IMR-90 (cell line): ENCODE measurements around the gene ADAMTS18. TPM values are rescaled to one million over a fixed set of nuclear protein-coding genes. Genes with fewer than 3 reads are reported as not detected.

Source experiments
- ATAC-seq: fragments of 200-7000 bp; cut with Tn5 transposase; 2 replicates; pipeline ENCODE4 v1.9.1; 2020; ENCODE audit warnings: low read depth, mild to moderate bottlenecking, moderate library complexity
- BruUV-seq: library from RNA; stranded (reverse); fragments of 400-500 nt; replicated peaks from 2 replicates; lab custom pipeline; 2021; lab: Mats Ljungman, UMichigan
- CTCF ChIA-PET: fragments of 300-600 bp; formaldehyde crosslinking; extraction: SDS; loops from one replicate; lab custom pipeline; 2021; ENCODE audit warnings: antibody characterized with exemption; lab: Yijun Ruan, JAX
- POLR2A ChIA-PET: fragments of 300-600 bp; sonication (Branson Sonifier 250); formaldehyde crosslinking; loops from one replicate; lab custom pipeline; 2022; ENCODE audit warnings: antibody characterized with exemption; ENCODE audit not compliant: unreplicated experiment; lab: Charles Lee
- DNase-seq: peaks from one replicate; pipeline ENCODE4 v3.0.0; 2013
- H2AFZ ChIP-seq: replicated peaks from 2 replicates; pipeline ENCODE3; 2013; ENCODE audit warnings: low read length, mild to moderate bottlenecking; ENCODE audit not compliant: poor library complexity
- H2AK5ac ChIP-seq: 2 replicates; pipeline ENCODE4 v1.6.1; 2013; ENCODE audit warnings: low read depth, low read length, inconsistent platforms
- H2AK9ac ChIP-seq: replicated peaks from 2 replicates; pipeline ENCODE3; 2013; ENCODE audit warnings: mild to moderate bottlenecking, low read depth, low read length, moderate library complexity; ENCODE audit not compliant: poor library complexity
- H2BK120ac ChIP-seq: 2 replicates; pipeline ENCODE4 v1.6.1; 2013; ENCODE audit warnings: low read depth, low read length, inconsistent platforms
- H2BK15ac ChIP-seq: 3 replicates; pipeline ENCODE4 v1.6.1; 2013; ENCODE audit warnings: low read depth, low read length, inconsistent platforms
- H2BK20ac ChIP-seq: 2 replicates; pipeline ENCODE4 v1.6.1; 2013; ENCODE audit warnings: low read depth, mild to moderate bottlenecking, inconsistent platforms, low read length, moderate library complexity
- H2BK5ac ChIP-seq: 2 replicates; pipeline ENCODE4 v1.6.1; 2013; ENCODE audit warnings: mild to moderate bottlenecking, low read depth, low read length, inconsistent platforms; ENCODE audit not compliant: poor library complexity, severe bottlenecking
- H3K14ac ChIP-seq: replicated peaks from 2 replicates; pipeline ENCODE4 v1.6.1; 2013; ENCODE audit warnings: low read depth, low read length, inconsistent platforms
- H3K18ac ChIP-seq: 2 replicates; pipeline ENCODE4 v1.6.1; 2013; ENCODE audit warnings: low read depth, low read length, control low read depth
- H3K23ac ChIP-seq: 2 replicates; pipeline ENCODE4 v1.6.1; 2013; ENCODE audit warnings: low read depth, low read length, inconsistent platforms
- H3K27ac ChIP-seq: 2 replicates; pipeline ENCODE4 v1.5.1; 2013; ENCODE audit warnings: mild to moderate bottlenecking, control low read depth, low read length; ENCODE audit not compliant: insufficient read depth
- H3K27me3 ChIP-seq: 2 replicates; pipeline ENCODE4 v1.6.1; 2013; ENCODE audit warnings: low read length; ENCODE audit not compliant: control insufficient read depth, insufficient read depth
- H3K36me3 ChIP-seq: 2 replicates; pipeline ENCODE4 v1.6.1; 2013; ENCODE audit warnings: low read length, mixed read lengths; ENCODE audit not compliant: control insufficient read depth, insufficient read depth
- H3K4ac ChIP-seq: 2 replicates; pipeline ENCODE4 v1.6.1; 2013; ENCODE audit warnings: low read depth, low read length, inconsistent platforms
- H3K4me1 ChIP-seq: 2 replicates; pipeline ENCODE4 v1.6.1; 2013; ENCODE audit warnings: low read length, mixed read lengths; ENCODE audit not compliant: control insufficient read depth, insufficient read depth
- H3K4me2 ChIP-seq: 2 replicates; pipeline ENCODE4 v1.6.1; 2013; ENCODE audit warnings: low read depth, mild to moderate bottlenecking, control low read depth, low read length, moderate library complexity
- H3K4me3 ChIP-seq: 2 replicates; pipeline ENCODE4 v1.5.1; 2013; ENCODE audit warnings: low read depth, mild to moderate bottlenecking, control low read depth, low read length, moderate library complexity; ENCODE audit not compliant: insufficient read depth
- H3K56ac ChIP-seq: 2 replicates; pipeline ENCODE4 v1.6.1; 2013; ENCODE audit warnings: low read length, inconsistent platforms; ENCODE audit not compliant: insufficient read depth; ENCODE audit errors: extremely low read depth
- H3K79me1 ChIP-seq, 2 experiments: 2 replicates each; pipeline ENCODE4 v1.6.1; 2013; ENCODE audit warnings: low read length in 2 of 2, inconsistent platforms in 1 of 2, low read depth in 1 of 2
- H3K9ac ChIP-seq: 2 replicates; pipeline ENCODE4 v1.6.1; 2013; ENCODE audit warnings: low read depth, low read length, control low read depth
- H3K9me1 ChIP-seq: 2 replicates; pipeline ENCODE4 v1.6.1; 2013; ENCODE audit warnings: low read length, inconsistent platforms; ENCODE audit not compliant: insufficient read depth
- H3K9me3 ChIP-seq: 2 replicates; pipeline ENCODE4 v1.6.1; 2013; ENCODE audit warnings: low read length; ENCODE audit not compliant: control insufficient read depth, insufficient read depth
- H4K20me1 ChIP-seq: 2 replicates; pipeline ENCODE4 v1.6.1; 2013; ENCODE audit warnings: low read length, inconsistent platforms; ENCODE audit not compliant: insufficient read depth
- H4K5ac ChIP-seq: 2 replicates; pipeline ENCODE4 v1.6.1; 2013; ENCODE audit warnings: mild to moderate bottlenecking, low read depth, low read length, control low read depth
- H4K8ac ChIP-seq, 2 experiments: 2 replicates each; pipeline ENCODE4 v1.6.1; 2013; ENCODE audit warnings: low read depth in 2 of 2, low read length in 2 of 2, control low read depth in 1 of 2, inconsistent platforms in 1 of 2
- H4K91ac ChIP-seq: 2 replicates; pipeline ENCODE4 v1.6.1; 2013; ENCODE audit warnings: low read depth, low read length, inconsistent platforms; ENCODE audit not compliant: insufficient read depth
- BHLHE40 ChIP-seq: fragments of 150-350 bp; IDR thresholded peaks from 2 replicates; pipeline ENCODE4 v1.6.1; 2016; ENCODE audit warnings: mild to moderate bottlenecking, low read depth, low read length
- CEBPB ChIP-seq: IDR thresholded peaks from 2 replicates; pipeline ENCODE4 v1.6.1; 2012; ENCODE audit warnings: low read depth, low read length, improper control_type of control experiment
- MAFK ChIP-seq: IDR thresholded peaks from 2 replicates; pipeline ENCODE4 v1.6.1; 2012; ENCODE audit warnings: low read depth, low read length, improper control_type of control experiment
- MAZ ChIP-seq: IDR thresholded peaks from 2 replicates; pipeline ENCODE4 v1.6.1; 2012; ENCODE audit warnings: low read depth, mild to moderate bottlenecking, low read length, improper control_type of control experiment, moderate library complexity, borderline replicate concordance
- MXI1 ChIP-seq: IDR thresholded peaks from 2 replicates; pipeline ENCODE4 v1.6.1; 2012; ENCODE audit warnings: low read depth, mild to moderate bottlenecking, low read length, moderate library complexity, borderline replicate concordance
- NFE2L2 ChIP-seq: fragments of 150-350 bp; IDR thresholded peaks from 2 replicates; pipeline ENCODE4 v1.6.1; 2016; ENCODE audit warnings: low read depth, mild to moderate bottlenecking, low read length
- POLR2A ChIP-seq: IDR thresholded peaks from 2 replicates; pipeline ENCODE4 v1.6.1; 2012; ENCODE audit warnings: mild to moderate bottlenecking, low read depth, low read length
- RAD21 ChIP-seq: IDR thresholded peaks from 2 replicates; pipeline ENCODE4 v1.6.1; 2012; ENCODE audit warnings: low read length, improper control_type of control experiment
- RFX5 ChIP-seq: IDR thresholded peaks from 2 replicates; pipeline ENCODE4 v1.8.0; 2012; ENCODE audit warnings: low read depth, mild to moderate bottlenecking, low read length, moderate library complexity
- dilution Hi-C: fragments of 300-500 bp; cut with HindIII; formaldehyde crosslinking; loops from one replicate; pipeline ENCODE4 v1.14.3; 2018; ENCODE audit warnings: low sequenced_read_pairs; ENCODE audit not compliant: unreplicated experiment
- in situ Hi-C: fragments of 300-500 bp; cut with MboI; formaldehyde crosslinking; loops from 3 replicates; pipeline ENCODE4 v1.14.3; 2019; ENCODE audit warnings: low sequenced_read_pairs, inconsistent platforms, mixed read lengths
- intact Hi-C: fragments of 100-400 bp; cut with micrococcal nuclease; formaldehyde crosslinking; loops from 2 replicates; pipeline ENCODE4 v1.10.0; 2022
- polyA plus RNA-seq, 3 experiments: library from polyadenylated mRNA; depleted of rRNA; stranded (reverse); fragments of >200 nt; gene quantifications; 2 replicates each; pipeline ENCODE4 v1.2.3, GENCODE V29; 2012; ENCODE audit warnings: low replicate concordance in 1 of 3
- total RNA-seq: library from RNA; depleted of rRNA; stranded (reverse); fragments of >200 nt; gene quantifications from 2 replicates; pipeline ENCODE4 v1.2.3, GENCODE V29; 2012
- TF ChIP-seq, protein P1 (sequence below): fragments of 150-350 bp; IDR thresholded peaks from 2 replicates; pipeline ENCODE4 v1.6.1; 2016; ENCODE audit warnings: low read depth, mild to moderate bottlenecking, low read length, moderate library complexity, borderline replicate concordance
- TF ChIP-seq, protein P2 (sequence below): conservative IDR thresholded peaks from 2 replicates; pipeline ENCODE4 v1.5.1; 2012; ENCODE audit warnings: mild to moderate bottlenecking, low read depth, low read length, improper control_type of control experiment

Gene ADAMTS18
- total and polyA plus RNA-seq, 2 of the 4 experiments (the other 2 are of a cell fraction): not detected

DNA sequence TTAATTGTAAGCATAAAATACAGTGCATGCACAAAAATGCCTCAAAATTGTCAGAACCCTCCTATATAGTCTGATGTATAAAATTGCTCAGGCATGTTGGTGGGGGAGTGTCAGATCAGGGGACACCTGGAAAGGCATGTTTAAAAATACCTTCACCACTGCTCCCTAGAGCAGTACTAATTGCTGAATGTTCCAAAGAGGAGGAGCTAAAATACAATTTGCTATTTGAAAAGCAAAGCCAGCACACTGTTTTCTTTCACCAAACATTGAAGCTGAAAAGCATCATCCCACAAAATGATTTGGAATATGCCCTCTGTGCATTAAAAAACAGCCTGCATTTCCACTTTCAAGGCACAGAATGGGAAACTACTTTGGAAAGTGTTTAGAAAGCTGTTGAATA lies 2.6 kb downstream of the ADAMTS18 start:
- no peak for ATAC-seq
- H3K18ac ChIP-seq: no peak overlapping the region
- H2AK5ac ChIP-seq: no peak overlapping the region
- no peak overlapping the region for H3K4me3 ChIP-seq
- no peaks in the 10 kb centered on the region for H3K4me1 ChIP-seq
- H3K27ac ChIP-seq: no peak overlapping the region
- H3K23ac ChIP-seq: no peak overlapping the region
- CTCF ChIA-PET: no interaction called here
- H2BK120ac ChIP-seq: no peak overlapping the region
- H4K5ac ChIP-seq: no peak overlapping the region
- TF ChIP-seq CEBPB: no peak
- TF ChIP-seq NFE2L2: no peak
- no peak for TF ChIP-seq POLR2A
- TF ChIP-seq RAD21: no peak
- TF ChIP-seq, protein P1, sequence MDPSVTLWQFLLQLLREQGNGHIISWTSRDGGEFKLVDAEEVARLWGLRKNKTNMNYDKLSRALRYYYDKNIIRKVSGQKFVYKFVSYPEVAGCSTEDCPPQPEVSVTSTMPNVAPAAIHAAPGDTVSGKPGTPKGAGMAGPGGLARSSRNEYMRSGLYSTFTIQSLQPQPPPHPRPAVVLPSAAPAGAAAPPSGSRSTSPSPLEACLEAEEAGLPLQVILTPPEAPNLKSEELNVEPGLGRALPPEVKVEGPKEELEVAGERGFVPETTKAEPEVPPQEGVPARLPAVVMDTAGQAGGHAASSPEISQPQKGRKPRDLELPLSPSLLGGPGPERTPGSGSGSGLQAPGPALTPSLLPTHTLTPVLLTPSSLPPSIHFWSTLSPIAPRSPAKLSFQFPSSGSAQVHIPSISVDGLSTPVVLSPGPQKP: no peak
- no peak for TF ChIP-seq BHLHE40
- TF ChIP-seq MXI1: no peak
- TF ChIP-seq, protein P2, sequence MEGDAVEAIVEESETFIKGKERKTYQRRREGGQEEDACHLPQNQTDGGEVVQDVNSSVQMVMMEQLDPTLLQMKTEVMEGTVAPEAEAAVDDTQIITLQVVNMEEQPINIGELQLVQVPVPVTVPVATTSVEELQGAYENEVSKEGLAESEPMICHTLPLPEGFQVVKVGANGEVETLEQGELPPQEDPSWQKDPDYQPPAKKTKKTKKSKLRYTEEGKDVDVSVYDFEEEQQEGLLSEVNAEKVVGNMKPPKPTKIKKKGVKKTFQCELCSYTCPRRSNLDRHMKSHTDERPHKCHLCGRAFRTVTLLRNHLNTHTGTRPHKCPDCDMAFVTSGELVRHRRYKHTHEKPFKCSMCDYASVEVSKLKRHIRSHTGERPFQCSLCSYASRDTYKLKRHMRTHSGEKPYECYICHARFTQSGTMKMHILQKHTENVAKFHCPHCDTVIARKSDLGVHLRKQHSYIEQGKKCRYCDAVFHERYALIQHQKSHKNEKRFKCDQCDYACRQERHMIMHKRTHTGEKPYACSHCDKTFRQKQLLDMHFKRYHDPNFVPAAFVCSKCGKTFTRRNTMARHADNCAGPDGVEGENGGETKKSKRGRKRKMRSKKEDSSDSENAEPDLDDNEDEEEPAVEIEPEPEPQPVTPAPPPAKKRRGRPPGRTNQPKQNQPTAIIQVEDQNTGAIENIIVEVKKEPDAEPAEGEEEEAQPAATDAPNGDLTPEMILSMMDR: no peak
- TF ChIP-seq RFX5: no peak
- no peak for TF ChIP-seq MAFK
- TF ChIP-seq MAZ: no peak
- no peak overlapping the region for H2BK15ac ChIP-seq
- no peaks in the 10 kb centered on the region for H3K9me1 ChIP-seq
- no peak overlapping the region for H3K56ac ChIP-seq
- H2AK9ac ChIP-seq: no peak overlapping the region
- no peak overlapping the region for H3K9ac ChIP-seq
- no peak overlapping the region for H4K91ac ChIP-seq
- no peaks in the 10 kb centered on the region for H3K9me3 ChIP-seq
- in situ Hi-C loops: no loop called here
- no peak overlapping the region for H2BK20ac ChIP-seq
- no TSS peak for BruUV-seq
- H2BK5ac ChIP-seq: no peak overlapping the region
- no peaks in the 10 kb centered on the region for H3K36me3 ChIP-seq
- H3K14ac ChIP-seq: no peak overlapping the region
- no peak overlapping the region for H3K4ac ChIP-seq
- H2AFZ ChIP-seq: no peak overlapping the region
- intact Hi-C loops: no loop called here
- peaks cover 12% of the 10 kb centered on the region for H3K27me3 ChIP-seq
- no peak for DNase-seq
- no peak overlapping the region for H4K8ac ChIP-seq
- POLR2A ChIA-PET: no interaction called here
- no peak overlapping the region for H3K4me2 ChIP-seq
- no peaks in the 10 kb centered on the region for H3K79me1 ChIP-seq
- dilution Hi-C loops: no loop called here
- no peaks in the 10 kb centered on the region for H4K20me1 ChIP-seq
